Body of pancreas (tissue), 4 donors: ENCODE measurements around the gene C3orf49. TPM values are rescaled to one million over a fixed set of nuclear protein-coding genes. Genes with fewer than 3 reads are reported as not detected.
A peak's percentile ranks its signal among the peaks of the same experiment; 100 is the strongest.

Experiments used
- ATAC-seq: fragments of 150-250 bp; one replicate; pipeline ENCODE4 v1.9.1; 2016
- DNase-seq, 4 donors: peaks; one replicate each; pipeline ENCODE4 v3.0.0-alpha.2; 2019
- H3K27ac ChIP-seq, 4 donors: fragments of 200-600 bp; sonication (generic); 1 replicate in 3 of 4; 2 replicates in 1 of 4; pipeline versions ENCODE4 v1.5.1 to v1.6.1; 2016 to 2019; ENCODE audit warnings: mild to moderate bottlenecking in 1 of 4, mixed read lengths in 1 of 4, moderate library complexity in 1 of 4
- H3K27me3 ChIP-seq, 2 donors: fragments of 200-600 bp; sonication (generic); one replicate each; pipeline ENCODE4 v1.6.0; 2016; ENCODE audit warnings: mild to moderate bottlenecking in 1 of 2
- H3K36me3 ChIP-seq, 2 donors: fragments of 200-600 bp; sonication (generic); replicated peaks in 1 of 2; 2 replicates each; pipeline ENCODE4 v1.5.1; 2016; ENCODE audit warnings: low read depth in 2 of 2; ENCODE audit not compliant: insufficient read depth in 1 of 2
- H3K4me1 ChIP-seq: fragments of 200-600 bp; sonication (generic); one replicate; pipeline ENCODE4 v1.6.0; 2016
- H3K4me3 ChIP-seq, 2 donors: fragments of 200-600 bp; sonication (generic); 1 replicate in 1 of 2; 2 replicates in 1 of 2; pipeline ENCODE4 v1.5.1; 2016 to 2019
- H3K9me3 ChIP-seq, 3 donors: fragments of 200-600 bp; sonication (generic); 1 replicate in 2 of 3; 2 replicates in 1 of 3; pipeline ENCODE4 v1.5.1; 2016
- CTCF ChIP-seq, 7 experiments: fragments of 450-650 bp in 4 of 7; fragments of 200-600 bp in 3 of 7; sonication (generic) in 3 of 7; IDR thresholded peaks; one replicate each; pipeline ENCODE4 v1.5.1; 2016 to 2019; ENCODE audit warnings: antibody characterized with exemption in 7 of 7
- POLR2A ChIP-seq, 3 donors: fragments of 450-650 bp; IDR thresholded peaks; one replicate each; pipeline ENCODE4 v1.6.1; 2016; ENCODE audit warnings: antibody characterized with exemption in 3 of 3, mild to moderate bottlenecking in 2 of 3
- WGBS, 2 donors: methylation state at CpG; one replicate each; pipeline ENCODE4 v1.1.5; 2017; 5-methylcytosine and 5-hydroxymethylcytosine counted together
- intact Hi-C: fragments of 100-400 bp; cut with DNase I; formaldehyde crosslinking; loops from one replicate; pipeline ENCODE4 v1.15.1; 2023
- total RNA-seq, 2 donors: library from RNA; depleted of rRNA; stranded (reverse); fragments of >200 nt; gene quantifications; one replicate each; pipeline ENCODE4 v1.1.0, GENCODE V29; 2016

The C3orf49 gene
- total RNA-seq, 2 donors from 2014 or later = not detected

DNA sequence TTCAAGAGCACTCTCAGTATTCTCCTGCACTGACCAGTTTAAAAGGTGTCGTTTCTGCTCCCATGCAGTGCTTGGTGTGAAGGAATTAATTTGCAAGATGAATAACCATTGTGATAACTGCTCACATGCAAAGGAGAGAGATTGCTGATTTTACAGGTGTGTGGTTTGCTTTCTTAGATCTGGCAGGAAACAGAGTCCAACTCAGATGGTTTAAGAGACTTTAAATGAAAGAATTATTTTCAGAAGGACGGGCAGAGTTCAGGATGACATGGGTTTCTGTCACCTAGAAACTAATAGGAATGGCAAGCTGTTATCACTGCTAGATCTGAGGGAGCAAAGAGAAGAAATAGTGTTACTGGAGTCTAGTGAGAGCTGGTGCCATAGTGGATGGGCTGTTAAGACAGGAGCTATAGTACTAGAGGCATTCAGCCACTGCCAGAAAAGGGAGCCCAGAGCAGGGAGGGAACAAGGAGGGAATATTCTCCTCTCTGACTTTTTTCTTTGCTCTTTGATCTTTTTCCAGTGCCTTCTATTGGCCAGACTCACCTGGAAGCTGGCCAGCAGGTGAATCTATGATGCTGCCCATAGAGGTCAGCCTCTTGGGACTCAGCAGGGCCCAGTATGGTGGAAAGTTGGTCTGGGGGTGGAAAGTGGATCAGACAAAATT, 59.4 kb downstream of the C3orf49 start:
- no peaks in the 10 kb centered on the region for H3K9me3 ChIP-seq
- H3K27me3 ChIP-seq = no peaks in the 10 kb centered on the region
- no peaks in the 10 kb centered on the region for H3K36me3 ChIP-seq
- 65 to 67% methylated on average over 2 of the region's 2 CpGs for WGBS, 2 donors
- peaks cover 30% of the 10 kb centered on the region for H3K4me1 ChIP-seq
- intact Hi-C loops = no loop called here
- no peak overlapping the region for H3K4me3 ChIP-seq
- DNase-seq = peak in 2 of 4 donors; percentile 16 to 28
- H3K27ac ChIP-seq = no peak overlapping the region
- ATAC-seq = no peak
- TF ChIP-seq CTCF (IDR thresholded peaks at IDR 0.05) = no peak
- no peak for TF ChIP-seq POLR2A (IDR thresholded peaks at IDR 0.05)

DNA sequence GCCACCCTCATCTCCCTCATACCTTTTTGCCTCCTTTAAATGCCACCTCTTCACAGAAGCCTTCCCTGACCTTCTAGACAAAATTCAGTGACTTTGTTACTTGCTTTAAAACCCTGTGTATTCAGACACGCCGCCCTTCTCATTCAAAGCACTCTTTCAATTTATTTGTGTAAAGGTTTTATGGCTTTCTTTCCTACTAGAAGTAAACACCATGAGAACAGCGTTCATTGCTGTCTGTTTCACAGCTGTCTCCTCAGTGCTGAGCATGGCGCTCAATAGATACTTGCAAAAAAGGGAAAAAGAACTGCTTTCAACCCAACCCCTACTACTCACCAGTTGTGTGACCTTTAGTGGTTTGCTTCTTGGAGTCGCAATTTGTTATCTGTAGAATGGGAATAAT, 61.6 kb downstream of the C3orf49 start:
- Histone ChIP-seq H3K27me3 (no peaks in the 10 kb centered on the region), H3K27ac (no peak overlapping the region), H3K4me1 (peaks cover 25% of the 10 kb centered on the region), H3K9me3 (no peaks in the 10 kb centered on the region), H3K36me3 (no peaks in the 10 kb centered on the region), H3K4me3 (no peak overlapping the region)
- WGBS, 2 donors = 86% methylated on average over 5 of the region's 5 CpGs
- TF ChIP-seq POLR2A (IDR thresholded peaks at IDR 0.05) = no peak
- TF ChIP-seq CTCF (IDR thresholded peaks at IDR 0.05) = no peak
- DNase-seq (no peak), ATAC-seq (no peak)
- intact Hi-C loops = no loop called here

- H3K9me3 ChIP-seq = no peaks in the 10 kb centered on the region
- no peaks in the 10 kb centered on the region for H3K36me3 ChIP-seq
- H3K27me3 ChIP-seq = no peaks in the 10 kb centered on the region
- peaks cover 8% of the 10 kb centered on the region for H3K4me1 ChIP-seq
- TF ChIP-seq POLR2A (IDR thresholded peaks at IDR 0.05) (no peak), CTCF (IDR thresholded peaks at IDR 0.05) (no peak)
- intact Hi-C loops = no loop called here
- ATAC-seq (peak; percentile 38), DNase-seq (no peak)
- no peak overlapping the region for H3K27ac ChIP-seq
- 42 to 43% methylated on average over 3 of the region's 3 CpGs for WGBS, 2 donors
- H3K4me3 ChIP-seq = no peak overlapping the region
Measured at GRCh38 chr3:63886858-63887257, 67.8 kb downstream of the C3orf49 start.

DNA sequence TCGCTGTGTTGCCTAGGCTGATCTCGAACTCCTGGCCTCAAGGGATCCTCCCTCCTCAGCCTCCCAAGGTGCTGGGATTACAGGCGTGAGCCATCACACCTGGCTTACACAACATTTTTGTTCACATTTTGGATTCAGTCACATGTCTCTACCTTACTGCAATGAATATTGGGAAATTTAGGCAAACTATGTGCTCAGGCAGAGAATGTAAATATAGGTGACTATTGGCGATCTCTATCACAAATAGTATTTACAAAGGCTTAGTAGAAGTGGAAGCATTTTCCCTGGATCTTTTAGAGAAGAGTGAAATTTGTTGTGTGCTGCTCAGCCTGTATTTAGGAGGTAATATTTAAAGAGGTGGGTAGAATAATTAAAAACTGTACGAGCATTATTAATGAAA, 72.4 kb downstream of the C3orf49 start:
- Histone ChIP-seq H3K27me3 (no peaks in the 10 kb centered on the region), H3K9me3 (no peaks in the 10 kb centered on the region), H3K36me3 (no peaks in the 10 kb centered on the region), H3K4me1 (peaks cover 19% of the 10 kb centered on the region), H3K4me3 (no peak overlapping the region), H3K27ac (no peak overlapping the region)
- ATAC-seq (no peak), DNase-seq (no peak)
- intact Hi-C loops = no loop called here
- WGBS, 2 donors = 79 to 90% methylated on average over 5 of the region's 5 CpGs
- TF ChIP-seq CTCF (IDR thresholded peaks at IDR 0.05) (no peak), POLR2A (IDR thresholded peaks at IDR 0.05) (no peak)

- Histone ChIP-seq H3K9me3 (no peaks in the 10 kb centered on the region), H3K36me3 (no peaks in the 10 kb centered on the region), H3K27me3 (no peaks in the 10 kb centered on the region), H3K4me3 (no peak overlapping the region), H3K4me1 (peaks cover 15% of the 10 kb centered on the region), H3K27ac (no peak overlapping the region)
- DNase-seq (no peak), ATAC-seq (no peak)
- 90 to 93% methylated on average over 1 of the region's 1 CpG for WGBS, 2 donors
- no peak for TF ChIP-seq POLR2A (IDR thresholded peaks at IDR 0.05)
- TF ChIP-seq CTCF (IDR thresholded peaks at IDR 0.05) = no peak
- intact Hi-C loops = no loop called here
Measured at GRCh38 chr3:63892773-63893352, 73.8 kb downstream of the C3orf49 start.
